Measurements from ENCODE around the gene RIN1.

Gene RIN1

DNA sequence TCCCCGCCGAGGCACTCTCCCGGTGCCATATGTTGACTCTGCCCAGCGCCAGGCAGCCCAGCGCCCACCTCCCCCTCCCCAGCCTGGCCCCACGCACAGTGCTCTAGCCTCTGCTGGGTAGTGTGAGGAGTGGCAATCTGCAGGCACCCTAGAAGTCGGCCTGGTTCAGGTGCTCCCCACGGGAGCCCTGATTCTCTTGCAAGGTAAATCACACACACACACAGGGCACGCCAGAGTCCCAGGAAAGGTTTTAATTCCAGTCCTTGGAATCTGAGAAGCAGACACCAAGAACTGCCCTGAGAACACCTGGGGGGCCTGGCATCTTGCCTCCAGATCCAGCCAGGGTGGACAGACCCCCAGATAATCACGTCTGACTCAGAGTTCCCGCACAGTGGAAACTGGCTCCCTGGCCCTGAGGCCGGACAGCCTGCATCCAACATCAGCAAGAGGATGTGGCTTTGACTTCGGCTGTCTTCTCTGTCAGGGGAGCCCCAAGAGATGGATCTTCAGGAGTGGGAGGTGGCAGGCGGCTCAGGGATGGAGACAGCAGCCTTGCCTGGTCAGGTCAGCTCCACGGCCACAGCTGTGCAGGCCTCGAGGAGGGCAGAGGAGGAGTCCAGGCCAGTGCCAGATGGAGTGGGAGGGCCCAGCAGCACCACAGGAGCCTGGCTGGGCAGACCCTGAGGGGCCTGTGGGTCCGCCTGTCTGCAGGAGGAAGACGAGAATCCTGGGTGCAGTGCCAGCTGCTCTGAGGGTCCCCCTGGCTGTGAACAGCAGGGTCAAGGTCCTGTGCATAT, 1.1 kb upstream of the RIN1 start:
- Histone ChIP-seq H3K36me3 (ENCODE audit: control insufficient read depth, insufficient read depth, low read length) (peaks cover 35% of the 10 kb centered on the region), H3K4me3 (replicated peaks; ENCODE audit: low read depth, low read length) (no peak overlapping the region), H3K27me3 (replicated peaks; ENCODE audit: control insufficient read depth, insufficient read depth, low read length) (no peaks in the 10 kb centered on the region)
- TF ChIP-seq, protein P1, sequence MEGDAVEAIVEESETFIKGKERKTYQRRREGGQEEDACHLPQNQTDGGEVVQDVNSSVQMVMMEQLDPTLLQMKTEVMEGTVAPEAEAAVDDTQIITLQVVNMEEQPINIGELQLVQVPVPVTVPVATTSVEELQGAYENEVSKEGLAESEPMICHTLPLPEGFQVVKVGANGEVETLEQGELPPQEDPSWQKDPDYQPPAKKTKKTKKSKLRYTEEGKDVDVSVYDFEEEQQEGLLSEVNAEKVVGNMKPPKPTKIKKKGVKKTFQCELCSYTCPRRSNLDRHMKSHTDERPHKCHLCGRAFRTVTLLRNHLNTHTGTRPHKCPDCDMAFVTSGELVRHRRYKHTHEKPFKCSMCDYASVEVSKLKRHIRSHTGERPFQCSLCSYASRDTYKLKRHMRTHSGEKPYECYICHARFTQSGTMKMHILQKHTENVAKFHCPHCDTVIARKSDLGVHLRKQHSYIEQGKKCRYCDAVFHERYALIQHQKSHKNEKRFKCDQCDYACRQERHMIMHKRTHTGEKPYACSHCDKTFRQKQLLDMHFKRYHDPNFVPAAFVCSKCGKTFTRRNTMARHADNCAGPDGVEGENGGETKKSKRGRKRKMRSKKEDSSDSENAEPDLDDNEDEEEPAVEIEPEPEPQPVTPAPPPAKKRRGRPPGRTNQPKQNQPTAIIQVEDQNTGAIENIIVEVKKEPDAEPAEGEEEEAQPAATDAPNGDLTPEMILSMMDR (IDR thresholded peaks at IDR 0.05; ENCODE audit: insufficient read depth, low read length, poor library complexity, severe bottlenecking): no peak
- no peak for DNase-seq (ENCODE audit: extremely low read depth, insufficient read length)

DNA sequence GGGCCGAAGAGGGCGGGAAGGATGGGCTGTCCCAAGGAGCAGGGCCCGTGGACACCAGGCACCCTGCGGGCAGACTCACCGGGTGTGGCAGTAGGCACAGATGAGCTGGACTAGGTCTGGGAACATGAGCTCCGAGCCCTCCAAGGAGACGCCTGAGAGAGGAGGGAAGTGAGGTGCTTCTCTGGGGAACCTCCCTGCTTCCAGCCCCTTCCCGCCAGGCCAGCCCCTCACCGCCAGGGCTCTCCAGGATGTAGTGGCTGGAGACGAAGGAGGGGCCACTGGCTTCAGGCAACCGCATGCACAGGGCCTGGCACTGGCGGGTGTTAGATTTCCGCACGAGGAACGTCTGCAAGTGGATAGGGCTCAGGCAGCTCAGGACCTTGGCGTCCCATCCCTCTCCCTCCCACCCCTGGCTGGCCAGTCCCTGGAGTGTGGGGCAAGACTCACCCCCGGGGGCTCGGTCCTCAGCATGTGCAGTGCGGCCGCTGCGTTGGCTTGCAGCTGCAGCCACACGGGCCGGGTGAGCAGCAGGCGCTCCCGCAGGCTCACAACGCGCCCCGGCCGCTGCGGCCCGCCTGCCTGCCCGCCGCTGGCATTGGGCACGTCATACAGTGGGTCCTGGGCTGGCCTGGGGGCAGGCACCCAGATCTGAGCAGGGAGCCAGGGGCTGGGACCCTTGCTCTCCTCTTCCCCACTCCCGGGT, 552 bp downstream of the RIN1 start:
- H3K36me3 ChIP-seq (ENCODE audit: control insufficient read depth, insufficient read depth, low read length): peaks cover 23% of the 10 kb centered on the region
- no peak overlapping the region for H3K4me3 ChIP-seq (replicated peaks; ENCODE audit: low read depth, low read length)
- no peaks in the 10 kb centered on the region for H3K27me3 ChIP-seq (replicated peaks; ENCODE audit: control insufficient read depth, insufficient read depth, low read length)
- DNase-seq (ENCODE audit: extremely low read depth, insufficient read length): no peak
- TF ChIP-seq, protein P1 (IDR thresholded peaks at IDR 0.05; ENCODE audit: insufficient read depth, low read length, poor library complexity, severe bottlenecking): no peak

DNA sequence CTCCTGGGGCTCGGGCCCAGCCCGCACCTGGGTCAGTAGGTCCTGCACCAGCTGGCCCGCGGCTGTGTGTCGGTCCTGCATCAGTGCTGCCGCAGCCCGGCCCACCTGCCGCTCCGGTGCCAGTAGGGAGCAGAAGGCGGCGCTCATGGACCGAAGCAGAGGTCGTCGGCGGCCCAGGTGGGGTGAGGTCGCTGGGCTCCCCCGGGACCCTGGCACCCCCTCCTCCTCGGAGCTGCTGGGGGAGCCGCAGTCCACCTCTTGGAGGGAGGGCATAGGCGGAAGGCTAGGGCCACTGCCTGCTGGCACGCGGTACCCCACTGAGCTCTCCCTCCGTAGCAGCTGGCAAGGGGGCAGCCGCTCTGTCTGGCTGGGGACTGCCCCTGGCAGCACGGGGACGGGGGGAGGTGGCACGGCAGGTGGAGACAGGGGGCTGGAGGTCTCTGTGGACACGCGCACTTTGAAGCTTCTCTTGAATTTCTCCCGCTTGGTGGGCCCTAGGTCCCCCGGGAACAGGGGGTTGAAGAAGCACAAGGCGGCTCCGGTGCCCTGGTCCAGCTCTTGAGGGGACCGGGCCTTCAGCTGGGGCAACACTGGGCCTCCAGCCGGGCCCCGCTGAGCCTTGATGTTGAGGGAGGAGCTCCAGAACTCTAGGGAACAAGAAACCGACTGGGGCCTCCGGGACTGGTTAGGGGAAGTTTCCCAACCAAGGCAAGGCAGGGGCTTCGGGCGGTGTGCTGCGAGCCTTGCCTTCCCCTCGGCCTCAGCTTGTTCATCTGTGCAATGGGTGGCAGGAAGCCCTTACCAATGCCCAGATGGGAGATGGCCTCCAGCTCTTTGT, 1.4 kb downstream of the RIN1 start:
- Histone ChIP-seq H3K36me3 (ENCODE audit: control insufficient read depth, insufficient read depth, low read length) (peaks cover 21% of the 10 kb centered on the region), H3K27me3 (replicated peaks; ENCODE audit: control insufficient read depth, insufficient read depth, low read length) (no peaks in the 10 kb centered on the region), H3K4me3 (replicated peaks; ENCODE audit: low read depth, low read length) (no peak overlapping the region)
- TF ChIP-seq, protein P1 (IDR thresholded peaks at IDR 0.05; ENCODE audit: insufficient read depth, low read length, poor library complexity, severe bottlenecking): no peak
- DNase-seq (ENCODE audit: extremely low read depth, insufficient read length): no peak

DNA sequence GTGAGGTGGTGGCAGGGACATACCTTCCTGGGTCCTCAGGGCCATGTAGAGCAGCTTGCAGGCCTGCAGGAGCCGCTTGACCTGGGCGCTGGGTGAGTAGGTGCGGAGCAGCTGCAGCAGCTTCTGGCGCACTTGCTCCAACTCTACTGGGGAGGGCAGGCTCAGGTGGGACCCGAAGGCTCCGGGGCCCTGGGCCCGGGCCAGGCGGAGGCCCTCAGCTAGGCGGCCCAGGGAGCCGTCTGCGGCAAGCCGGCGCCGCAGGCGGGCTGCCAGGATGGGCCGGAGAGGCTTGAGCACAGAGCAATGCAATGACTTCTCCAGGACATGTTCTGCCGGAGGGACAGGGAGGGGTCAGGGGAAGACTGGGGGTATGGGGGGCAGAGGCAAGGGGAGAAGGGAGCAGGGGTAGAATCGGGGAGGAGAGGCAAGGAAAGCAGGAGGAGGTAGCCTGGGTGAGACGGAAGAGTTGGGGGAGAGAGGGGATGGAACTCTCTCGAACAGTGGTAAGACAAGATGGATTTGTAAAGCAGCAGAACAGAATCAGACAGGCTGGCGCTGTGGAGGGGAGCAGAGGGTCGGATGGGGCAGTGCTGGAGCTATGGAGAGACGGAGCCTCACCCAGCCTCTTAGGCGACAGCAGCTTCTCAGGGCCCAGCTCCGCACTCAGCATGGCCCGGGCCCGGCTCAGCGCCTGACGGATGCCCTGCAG, 2.2 kb downstream of the RIN1 start:
- Histone ChIP-seq H3K4me3 (replicated peaks; ENCODE audit: low read depth, low read length) (no peak overlapping the region), H3K36me3 (ENCODE audit: control insufficient read depth, insufficient read depth, low read length) (peaks cover 15% of the 10 kb centered on the region), H3K27me3 (replicated peaks; ENCODE audit: control insufficient read depth, insufficient read depth, low read length) (no peaks in the 10 kb centered on the region)
- TF ChIP-seq, protein P1 (IDR thresholded peaks at IDR 0.05; ENCODE audit: insufficient read depth, low read length, poor library complexity, severe bottlenecking): no peak
- no peak for DNase-seq (ENCODE audit: extremely low read depth, insufficient read length)

DNA sequence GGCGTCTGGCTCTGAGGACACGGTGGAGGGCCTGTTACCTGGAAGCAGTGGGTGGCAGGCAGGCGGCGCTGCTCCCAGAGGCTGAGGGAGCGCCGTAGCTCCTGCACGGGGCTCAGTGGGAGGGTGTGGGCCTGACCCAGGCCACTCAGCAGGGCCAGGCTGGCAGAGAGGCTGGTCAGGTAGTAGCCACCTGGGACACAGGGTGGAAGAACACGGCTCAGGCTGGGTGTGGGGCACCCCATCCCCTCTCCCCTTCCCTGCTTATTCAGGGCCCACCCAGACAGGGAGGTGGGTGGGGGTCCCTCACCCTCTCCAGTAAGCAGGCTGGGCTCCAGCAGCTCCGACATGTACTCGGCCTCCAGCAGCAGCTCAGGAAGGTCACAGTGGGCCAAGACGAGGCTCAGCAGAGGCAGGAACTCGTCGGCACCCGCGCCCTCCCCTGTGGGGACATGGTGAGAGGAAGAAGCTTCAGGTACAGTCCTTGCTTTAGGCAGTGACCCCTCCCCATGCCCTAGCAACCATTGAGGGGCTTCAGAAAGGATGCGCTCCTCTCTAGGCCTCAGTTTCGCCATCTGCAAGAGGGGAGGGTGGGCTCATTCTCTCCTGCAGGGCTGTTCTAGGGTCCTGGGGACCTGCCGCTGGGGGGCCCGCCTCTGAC, 2.9 kb downstream of the RIN1 start:
- Histone ChIP-seq H3K4me3 (replicated peaks; ENCODE audit: low read depth, low read length) (no peak overlapping the region), H3K36me3 (ENCODE audit: control insufficient read depth, insufficient read depth, low read length) (peaks cover 10% of the 10 kb centered on the region), H3K27me3 (replicated peaks; ENCODE audit: control insufficient read depth, insufficient read depth, low read length) (no peaks in the 10 kb centered on the region)
- DNase-seq (ENCODE audit: extremely low read depth, insufficient read length): no peak
- TF ChIP-seq, protein P1 (IDR thresholded peaks at IDR 0.05; ENCODE audit: insufficient read depth, low read length, poor library complexity, severe bottlenecking): no peak
